Neural progenitor cell (in vitro differentiated cells): ENCODE results near the gene DEFB112.

ENCODE experiments used
- CTCF ChIP-seq: fragments of 200-600 bp; sonication (generic); IDR thresholded peaks from 2 replicates; pipeline ENCODE4 v1.5.1; 2017; ENCODE audit warnings: antibody characterized with exemption, mild to moderate bottlenecking
- EZH2phosphoT487 ChIP-seq: fragments of 200-600 bp; sonication (generic); IDR thresholded peaks from 2 replicates; pipeline ENCODE4 v1.6.1; 2017; ENCODE audit warnings: antibody characterized with exemption

GRCh38 chr6:50030350-50030749 lies 19.4 kb downstream of the DEFB112 start:
- TF ChIP-seq EZH2phosphoT487: no peak
- no peak for TF ChIP-seq CTCF
